ENCODE results near the gene LIPH.

Gene LIPH

DNA sequence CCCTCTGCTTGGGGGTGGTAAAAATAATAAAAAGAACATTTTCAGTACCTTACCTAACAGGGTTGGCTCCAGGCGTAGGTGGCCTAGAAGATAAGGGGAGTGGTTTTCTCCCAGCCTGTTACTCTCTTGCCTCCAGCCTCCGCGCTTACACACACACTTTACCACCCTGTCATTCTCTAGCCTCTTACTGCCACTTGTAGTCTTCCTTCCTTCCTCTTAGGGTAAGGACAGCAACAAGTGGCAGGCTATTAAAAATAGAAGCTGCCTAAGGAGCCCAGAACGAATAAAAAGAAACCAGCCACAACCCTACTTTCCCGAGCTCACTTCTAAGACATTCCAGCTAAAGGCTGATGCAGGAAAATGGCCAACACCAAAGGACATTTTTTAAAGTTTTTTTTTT is 9.6 kb upstream of the LIPH start:
- peak overlapping the region; percentile 69 for H2AFZ ChIP-seq (ENCODE audit: low read length)
- peak overlapping the region; percentile 74 for H3K9ac ChIP-seq (ENCODE audit: low read depth, low read length, poor library complexity, severe bottlenecking)

DNA sequence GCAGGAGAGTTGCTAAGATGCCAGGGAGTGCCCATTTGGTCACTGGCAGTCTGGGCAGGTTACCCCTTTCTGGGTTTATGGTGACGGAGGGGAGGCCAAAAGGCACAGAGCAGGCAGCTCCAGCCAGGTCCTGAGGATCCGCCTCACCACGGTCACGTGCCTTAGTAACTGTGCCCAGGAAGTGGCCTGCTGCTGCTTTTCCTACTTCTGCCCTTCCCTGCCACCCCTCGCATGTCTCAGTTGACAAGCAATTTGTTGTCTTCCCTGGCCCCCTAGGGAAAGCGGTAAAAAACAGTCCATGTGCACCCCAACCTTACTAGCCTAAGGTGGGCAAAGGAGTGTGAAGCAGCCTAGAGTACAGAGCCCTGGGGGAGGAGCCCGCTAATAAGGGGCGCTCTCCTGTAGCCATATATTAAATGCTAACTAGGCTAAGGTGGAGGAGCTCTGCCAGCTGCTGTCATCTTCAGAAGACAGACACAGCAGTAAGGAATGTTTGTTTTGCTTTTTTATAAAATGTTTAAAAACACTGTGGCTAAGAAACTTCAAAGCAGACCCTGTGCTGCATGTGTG is 9.1 kb upstream of the LIPH start:
- Histone ChIP-seq H3K9me2 (replicated peaks; ENCODE audit: low read depth, low read length) (no peaks in the 10 kb centered on the region), H3K4me3 (ENCODE audit: low read length, poor library complexity, severe bottlenecking) (peak overlapping the region; percentile 65), H3K9ac (ENCODE audit: low read depth, low read length, poor library complexity, severe bottlenecking) (peak overlapping the region; percentile 74), H2AFZ (ENCODE audit: low read length) (peak overlapping the region; percentile 69), H3K9me3 (ENCODE audit: insufficient read depth, low read depth, low read length) (no peaks in the 10 kb centered on the region), H3F3A (ENCODE audit: low read depth) (peaks cover 4% of the 10 kb centered on the region; the same call in 1 of the 2 replicates), H4K20me1 (ENCODE audit: insufficient read depth, low read length, poor library complexity, severe bottlenecking) (no peaks in the 10 kb centered on the region), H3K79me2 (ENCODE audit: insufficient read depth, low read length) (no peaks in the 10 kb centered on the region), H3K4me1 (ENCODE audit: insufficient read depth, low read length, poor library complexity, severe bottlenecking) (peaks cover 35% of the 10 kb centered on the region), H3K4me2 (ENCODE audit: low read depth, low read length, poor library complexity, severe bottlenecking) (peak overlapping the region; percentile 89), H3K36me3 (ENCODE audit: insufficient read depth, low read length) (no peaks in the 10 kb centered on the region), H3K27me3 (ENCODE audit: insufficient read depth, low read length, poor library complexity, severe bottlenecking) (no peaks in the 10 kb centered on the region)
- no peak for TF ChIP-seq EZH2phosphoT487 (IDR thresholded peaks at IDR 0.05; ENCODE audit: borderline replicate concordance)
- TF ChIP-seq, protein P1, sequence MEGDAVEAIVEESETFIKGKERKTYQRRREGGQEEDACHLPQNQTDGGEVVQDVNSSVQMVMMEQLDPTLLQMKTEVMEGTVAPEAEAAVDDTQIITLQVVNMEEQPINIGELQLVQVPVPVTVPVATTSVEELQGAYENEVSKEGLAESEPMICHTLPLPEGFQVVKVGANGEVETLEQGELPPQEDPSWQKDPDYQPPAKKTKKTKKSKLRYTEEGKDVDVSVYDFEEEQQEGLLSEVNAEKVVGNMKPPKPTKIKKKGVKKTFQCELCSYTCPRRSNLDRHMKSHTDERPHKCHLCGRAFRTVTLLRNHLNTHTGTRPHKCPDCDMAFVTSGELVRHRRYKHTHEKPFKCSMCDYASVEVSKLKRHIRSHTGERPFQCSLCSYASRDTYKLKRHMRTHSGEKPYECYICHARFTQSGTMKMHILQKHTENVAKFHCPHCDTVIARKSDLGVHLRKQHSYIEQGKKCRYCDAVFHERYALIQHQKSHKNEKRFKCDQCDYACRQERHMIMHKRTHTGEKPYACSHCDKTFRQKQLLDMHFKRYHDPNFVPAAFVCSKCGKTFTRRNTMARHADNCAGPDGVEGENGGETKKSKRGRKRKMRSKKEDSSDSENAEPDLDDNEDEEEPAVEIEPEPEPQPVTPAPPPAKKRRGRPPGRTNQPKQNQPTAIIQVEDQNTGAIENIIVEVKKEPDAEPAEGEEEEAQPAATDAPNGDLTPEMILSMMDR (conservative IDR thresholded peaks at IDR 0.05; ENCODE audit: low read length) = no peak

More for the DNA sequence above, 9.6 kb upstream of the LIPH start:
- no peaks in the 10 kb centered on the region for H3K36me3 ChIP-seq (ENCODE audit: insufficient read depth, low read length)
- peak overlapping the region; percentile 65 for H3K4me3 ChIP-seq (ENCODE audit: low read length, poor library complexity, severe bottlenecking)
- H3K9me3 ChIP-seq (ENCODE audit: insufficient read depth, low read depth, low read length) = no peaks in the 10 kb centered on the region
- H3K9me2 ChIP-seq (replicated peaks; ENCODE audit: low read depth, low read length) = no peaks in the 10 kb centered on the region
- H3K27me3 ChIP-seq (ENCODE audit: insufficient read depth, low read length, poor library complexity, severe bottlenecking) = no peaks in the 10 kb centered on the region
- no peak for TF ChIP-seq EZH2phosphoT487 (IDR thresholded peaks at IDR 0.05; ENCODE audit: borderline replicate concordance)
- TF ChIP-seq, protein P1 (conservative IDR thresholded peaks at IDR 0.05; ENCODE audit: low read length) = no peak
- peaks cover 4% of the 10 kb centered on the region; the same call in 1 of the 2 replicates for H3F3A ChIP-seq (ENCODE audit: low read depth)
- H3K4me2 ChIP-seq (ENCODE audit: low read depth, low read length, poor library complexity, severe bottlenecking) = peak overlapping the region; percentile 89
- peaks cover 35% of the 10 kb centered on the region for H3K4me1 ChIP-seq (ENCODE audit: insufficient read depth, low read length, poor library complexity, severe bottlenecking)
- no peaks in the 10 kb centered on the region for H4K20me1 ChIP-seq (ENCODE audit: insufficient read depth, low read length, poor library complexity, severe bottlenecking)
- H3K79me2 ChIP-seq (ENCODE audit: insufficient read depth, low read length) = no peaks in the 10 kb centered on the region

DNA sequence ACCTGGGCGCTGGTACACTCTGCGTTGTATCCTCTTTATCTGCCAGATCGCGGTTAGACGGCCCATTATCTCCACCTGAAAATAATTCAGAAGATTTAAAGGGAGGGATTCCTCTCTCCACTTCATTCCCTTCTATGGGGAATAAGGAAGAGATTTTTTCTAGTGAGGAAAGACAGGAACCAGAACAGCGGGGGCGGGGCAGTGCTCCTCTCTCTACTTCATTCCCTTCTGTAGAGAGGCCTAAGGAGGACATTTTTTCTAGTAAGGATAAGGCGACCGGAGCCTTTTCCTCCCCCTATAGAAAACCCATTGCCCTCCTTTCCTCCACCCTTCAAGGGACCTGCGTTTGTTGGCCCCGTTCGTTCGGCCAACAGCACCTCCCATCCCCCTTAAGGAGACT is 8.3 kb upstream of the LIPH start:
- no peaks in the 10 kb centered on the region for H3K36me3 ChIP-seq (ENCODE audit: insufficient read depth, low read length)
- peaks cover 35% of the 10 kb centered on the region for H3K4me1 ChIP-seq (ENCODE audit: insufficient read depth, low read length, poor library complexity, severe bottlenecking)
- no peaks in the 10 kb centered on the region for H3K9me2 ChIP-seq (replicated peaks; ENCODE audit: low read depth, low read length)
- TF ChIP-seq, protein P1 (conservative IDR thresholded peaks at IDR 0.05; ENCODE audit: low read length) = no peak
- no peak for TF ChIP-seq EZH2phosphoT487 (IDR thresholded peaks at IDR 0.05; ENCODE audit: borderline replicate concordance)
- no peak overlapping the region; the same call in 1 of the 2 replicates for H2AFZ ChIP-seq (ENCODE audit: low read length)
- no peaks in the 10 kb centered on the region for H3K27me3 ChIP-seq (ENCODE audit: insufficient read depth, low read length, poor library complexity, severe bottlenecking)
- H4K20me1 ChIP-seq (ENCODE audit: insufficient read depth, low read length, poor library complexity, severe bottlenecking) = no peaks in the 10 kb centered on the region
- H3F3A ChIP-seq (ENCODE audit: low read depth) = peaks cover 4% of the 10 kb centered on the region; the same call in 1 of the 2 replicates
- H3K79me2 ChIP-seq (ENCODE audit: insufficient read depth, low read length) = no peaks in the 10 kb centered on the region
- H3K9me3 ChIP-seq (ENCODE audit: insufficient read depth, low read depth, low read length) = no peaks in the 10 kb centered on the region
- peak overlapping the region; percentile 74 for H3K9ac ChIP-seq (ENCODE audit: low read depth, low read length, poor library complexity, severe bottlenecking)
- peak overlapping the region; percentile 89 for H3K4me2 ChIP-seq (ENCODE audit: low read depth, low read length, poor library complexity, severe bottlenecking)
- peak overlapping the region; percentile 65 for H3K4me3 ChIP-seq (ENCODE audit: low read length, poor library complexity, severe bottlenecking)
